GM12864 (cell line): Measurements from ENCODE around the gene PLEK2.
"Not testable (repeated sequence)": the region's sequence is repeated elsewhere in the genome, so short reads cannot be mapped to it uniquely, and the experiment has no call there.

ENCODE experiments used
- DNase-seq: peaks from one replicate; pipeline ENCODE4 v3.0.0-alpha.2; 2011; ENCODE audit warnings: low read depth
- H3K4me3 ChIP-seq: 2 replicates; pipeline ENCODE4 v1.5.1; 2011; ENCODE audit warnings: mild to moderate bottlenecking, low read depth, low read length, control low read depth
- TF ChIP-seq, protein P1 (sequence below): IDR thresholded peaks from 2 replicates; pipeline ENCODE4 v1.5.1; 2011; ENCODE audit warnings: low read depth, mild to moderate bottlenecking, moderate library complexity, low read length, control low read depth, inconsistent platforms; ENCODE audit errors: missing control alignments

Gene PLEK2

DNA sequence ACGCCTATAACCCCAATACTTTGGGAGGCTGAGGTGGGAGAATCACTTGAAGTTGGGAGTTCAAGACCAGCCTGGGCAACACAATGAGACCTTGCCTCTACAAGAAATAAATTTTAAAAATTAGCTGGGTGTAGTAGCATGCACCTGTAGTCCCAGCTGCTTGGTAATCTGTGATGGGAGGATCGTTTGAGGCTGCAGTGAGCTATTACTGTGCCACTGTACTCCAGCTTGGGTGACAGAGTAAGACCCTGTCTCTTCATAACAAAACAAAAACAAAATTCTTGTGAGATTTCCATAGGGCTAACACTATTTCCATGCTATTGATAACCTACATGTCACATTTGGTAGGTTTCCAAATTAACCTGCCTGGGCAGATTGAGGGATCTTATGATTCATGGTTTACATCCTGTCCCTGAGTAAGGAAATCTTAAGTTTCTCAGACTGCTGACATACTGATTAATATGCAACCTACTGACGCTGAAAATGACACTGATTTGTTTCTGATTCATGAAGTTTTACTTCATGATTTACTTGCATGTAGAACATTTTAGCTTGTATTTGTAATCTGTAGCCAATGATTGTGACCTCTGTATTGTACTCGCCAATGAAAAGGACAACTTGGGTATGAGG is 68.2 kb downstream of the PLEK2 start:
- TF ChIP-seq, protein P1, sequence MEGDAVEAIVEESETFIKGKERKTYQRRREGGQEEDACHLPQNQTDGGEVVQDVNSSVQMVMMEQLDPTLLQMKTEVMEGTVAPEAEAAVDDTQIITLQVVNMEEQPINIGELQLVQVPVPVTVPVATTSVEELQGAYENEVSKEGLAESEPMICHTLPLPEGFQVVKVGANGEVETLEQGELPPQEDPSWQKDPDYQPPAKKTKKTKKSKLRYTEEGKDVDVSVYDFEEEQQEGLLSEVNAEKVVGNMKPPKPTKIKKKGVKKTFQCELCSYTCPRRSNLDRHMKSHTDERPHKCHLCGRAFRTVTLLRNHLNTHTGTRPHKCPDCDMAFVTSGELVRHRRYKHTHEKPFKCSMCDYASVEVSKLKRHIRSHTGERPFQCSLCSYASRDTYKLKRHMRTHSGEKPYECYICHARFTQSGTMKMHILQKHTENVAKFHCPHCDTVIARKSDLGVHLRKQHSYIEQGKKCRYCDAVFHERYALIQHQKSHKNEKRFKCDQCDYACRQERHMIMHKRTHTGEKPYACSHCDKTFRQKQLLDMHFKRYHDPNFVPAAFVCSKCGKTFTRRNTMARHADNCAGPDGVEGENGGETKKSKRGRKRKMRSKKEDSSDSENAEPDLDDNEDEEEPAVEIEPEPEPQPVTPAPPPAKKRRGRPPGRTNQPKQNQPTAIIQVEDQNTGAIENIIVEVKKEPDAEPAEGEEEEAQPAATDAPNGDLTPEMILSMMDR, result no peak
- no peak for DNase-seq
- no peak overlapping the region for H3K4me3 ChIP-seq

DNA sequence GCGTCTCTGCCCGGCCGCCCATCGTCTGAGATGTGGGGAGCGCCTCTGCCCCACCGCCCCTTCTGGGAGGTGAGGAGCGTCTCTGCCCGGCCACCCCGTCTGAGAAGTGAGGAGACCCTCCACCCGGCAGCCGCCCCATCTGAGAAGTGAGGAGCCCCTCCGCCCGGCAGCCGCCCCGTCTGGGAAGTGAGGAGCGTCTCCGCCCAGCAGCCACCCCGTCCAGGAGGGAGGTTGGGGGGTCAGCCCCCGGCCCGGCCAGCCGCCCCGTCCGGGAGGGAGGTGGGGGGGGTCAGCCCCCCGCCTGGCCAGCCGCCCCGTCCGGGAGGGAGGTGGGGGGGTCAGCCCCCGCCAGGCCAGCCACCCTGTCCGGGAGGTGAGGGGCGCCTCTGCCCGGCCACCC is 70.7 kb downstream of the PLEK2 start:
- DNase-seq, H3K4me3 ChIP-seq: not testable (repeated sequence)
